NCI-H510A (cell line): Measurements from ENCODE around the gene GCK.

Experiments
- DNase-seq: peaks from one replicate; lab custom pipeline; 2025; lab: John Stamatoyannopoulos, UW

Gene GCK

DNA sequence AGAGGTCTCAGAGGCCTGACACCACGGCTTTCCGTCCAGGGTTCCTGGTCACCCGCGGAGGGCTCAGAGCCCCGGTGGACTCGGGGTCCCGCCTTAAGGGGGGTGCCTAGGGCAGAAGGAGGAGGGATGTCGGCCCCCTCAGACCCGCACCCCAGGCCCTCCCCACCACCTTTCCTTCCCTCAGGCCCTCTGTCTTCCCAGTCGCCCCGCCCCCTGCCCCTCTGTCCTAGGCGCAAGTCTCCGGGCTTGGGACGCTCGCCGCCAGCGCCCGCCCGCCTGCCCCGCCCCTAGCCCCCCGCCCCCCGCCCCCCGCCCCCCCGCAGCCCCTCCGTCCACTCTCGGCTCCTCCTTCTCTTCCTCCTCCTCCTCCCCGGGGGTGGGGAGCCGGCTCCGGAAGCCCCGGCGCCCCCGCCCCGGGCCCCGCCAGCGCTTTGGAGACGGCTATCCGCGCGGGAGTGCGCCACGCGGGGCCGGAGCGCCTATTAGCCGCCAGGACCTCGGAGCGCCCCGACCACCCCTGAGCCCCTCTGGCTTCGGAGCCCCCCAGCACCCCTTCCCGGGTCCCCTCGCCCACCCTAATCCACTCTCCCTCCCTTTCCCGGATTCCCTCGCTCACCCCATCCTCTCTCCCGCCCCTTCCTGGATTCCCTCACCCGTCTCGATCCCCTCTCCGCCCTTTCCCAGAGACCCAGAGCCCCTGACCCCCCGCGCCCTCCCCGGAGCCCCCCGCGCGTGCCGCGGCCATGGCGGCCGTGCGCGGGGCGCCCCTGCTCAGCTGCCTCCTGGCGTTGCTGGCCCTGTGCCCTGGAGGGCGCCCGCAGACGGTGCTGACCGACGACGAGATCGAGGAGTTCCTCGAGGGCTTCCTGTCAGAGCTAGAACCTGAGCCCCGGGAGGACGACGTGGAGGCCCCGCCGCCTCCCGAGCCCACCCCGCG lies 85.0 kb downstream of the GCK start, which contains the start of gene AEBP1:
AEBP1 (plus strand) TSS at position 423 of the 937 bp plus-strand sequence; CDS start at position 744, 321 bp downstream.
- DNase-seq: no peak

DNA sequence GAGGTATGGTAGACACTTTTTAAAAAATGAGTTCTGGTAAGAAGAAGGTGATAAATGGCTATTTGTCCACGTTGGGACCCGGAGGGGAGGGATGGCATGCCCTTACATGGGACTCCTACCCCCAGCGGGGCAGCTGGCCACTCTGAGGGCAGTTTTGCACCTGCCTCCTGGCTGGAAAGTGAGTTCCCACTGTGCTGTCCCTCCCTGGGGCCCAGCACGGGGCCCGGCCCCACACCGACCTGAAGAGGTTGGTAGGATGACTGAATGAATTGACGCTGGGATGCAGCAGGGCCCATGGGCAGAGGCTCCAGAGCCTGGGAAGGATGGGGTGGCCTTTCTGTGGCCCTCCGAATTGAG lies 85.7 kb downstream of the GCK start:
- DNase-seq: no peak

DNA sequence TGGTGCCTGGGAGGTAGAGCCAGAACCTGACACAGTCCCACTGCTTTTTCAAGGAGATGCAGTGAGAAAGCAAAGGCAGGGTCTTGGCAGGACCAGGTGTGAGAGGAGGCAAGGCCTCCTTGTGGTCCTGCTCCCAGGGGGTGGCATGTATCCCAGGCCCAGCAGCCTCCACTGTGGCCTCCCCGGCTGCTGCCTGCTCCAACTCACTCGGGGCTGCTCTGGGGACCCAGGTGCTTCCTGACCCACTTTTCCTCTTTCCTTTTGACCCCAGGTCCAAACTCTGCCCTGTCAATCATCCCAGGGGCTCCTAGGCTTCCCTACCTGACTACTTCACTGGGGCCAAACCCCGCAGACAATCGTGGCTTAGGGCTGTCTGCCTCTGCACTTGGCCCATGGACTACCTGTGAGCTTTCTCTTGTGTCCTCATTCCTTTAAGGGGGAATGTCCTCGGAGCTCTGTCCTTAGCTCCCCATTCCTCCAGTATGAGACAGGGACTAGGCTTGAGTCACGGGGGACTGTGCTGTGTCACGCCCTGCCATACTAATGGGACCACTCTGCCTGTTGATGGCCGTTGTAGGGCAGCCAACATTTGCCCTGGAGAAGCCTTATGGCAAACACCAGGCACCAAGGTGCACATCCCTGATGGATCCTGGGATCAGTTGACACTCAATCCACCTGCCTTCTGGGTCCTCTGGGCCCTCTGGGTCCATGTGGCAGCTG lies 86.2 kb downstream of the GCK start:
- DNase-seq: no peak

- no peak for DNase-seq
Measured at GRCh38 chr7:44101966-44102845, 87.0 kb downstream of the GCK start.

DNA sequence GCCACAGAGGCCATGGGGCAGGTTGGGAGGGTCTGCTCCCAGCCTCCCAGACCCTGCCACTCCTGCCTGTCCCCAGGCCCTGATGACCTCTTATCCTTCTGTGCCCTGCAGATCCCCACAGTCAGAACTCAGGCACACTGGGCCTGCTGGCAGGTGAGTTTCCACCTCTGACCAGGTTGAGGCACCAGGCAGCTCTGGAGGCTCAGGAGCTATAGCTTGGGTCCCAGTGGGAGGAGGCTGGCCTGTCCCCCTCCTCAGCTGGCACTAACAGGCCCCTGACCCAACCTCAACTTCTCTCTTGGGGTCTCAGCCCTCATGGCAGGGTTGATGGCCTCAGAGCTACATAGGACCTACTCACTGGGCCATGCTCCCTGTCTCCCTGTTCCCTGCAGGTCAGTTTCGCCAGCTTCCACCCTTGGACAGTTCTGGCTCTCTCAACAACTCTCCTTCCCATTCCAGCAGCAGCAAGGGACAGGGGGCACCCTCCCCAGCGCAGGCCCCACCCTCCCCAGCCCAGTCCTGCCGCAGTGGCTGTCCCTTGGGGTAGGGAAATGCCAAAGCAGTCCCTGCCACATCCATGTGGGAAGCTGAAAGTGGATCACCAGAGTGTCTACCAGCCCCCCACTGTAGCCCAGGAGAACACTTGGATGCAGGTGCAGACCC lies 87.8 kb downstream of the GCK start:
- no peak for DNase-seq

- no peak for DNase-seq
Measured at GRCh38 chr7:44100458-44101302, 88.6 kb downstream of the GCK start.

- no peak for DNase-seq
Measured at GRCh38 chr7:44099669-44100068, 89.6 kb downstream of the GCK start.

- DNase-seq: no peak
Measured at GRCh38 chr7:44098092-44099068, 90.9 kb downstream of the GCK start.

GRCh38 chr7:44097064-44097932 lies 91.9 kb downstream of the GCK start:
- no peak for DNase-seq

DNA sequence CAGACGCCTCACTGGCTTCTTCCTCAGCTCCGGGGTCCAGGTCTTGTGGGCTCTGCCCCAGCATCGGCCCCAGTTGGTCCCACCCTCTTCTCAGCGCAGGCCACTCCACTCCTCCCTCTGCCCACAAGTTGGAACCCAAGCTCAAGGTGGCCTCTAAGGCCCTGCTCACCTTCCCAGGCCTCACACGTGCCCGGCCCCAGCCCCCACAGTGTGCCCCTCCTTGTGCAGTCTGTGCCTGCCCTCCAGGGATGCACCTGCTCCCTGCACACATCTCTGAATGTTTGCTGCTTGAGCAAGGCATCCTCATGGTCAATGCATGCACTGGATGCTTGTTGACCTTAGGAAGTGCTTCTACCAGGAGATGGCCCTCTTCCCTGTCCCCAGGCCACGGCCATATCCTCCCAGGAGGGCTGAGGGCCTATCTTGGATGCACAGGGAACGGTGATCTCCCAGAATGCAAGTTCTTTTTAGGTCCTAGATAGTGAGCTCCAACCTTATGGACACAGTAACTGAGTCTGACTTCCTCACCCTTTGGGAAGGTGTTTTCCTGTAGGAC lies 92.8 kb downstream of the GCK start:
- no peak for DNase-seq

GRCh38 chr7:44095781-44096180 lies 93.5 kb downstream of the GCK start:
- no peak for DNase-seq

DNA sequence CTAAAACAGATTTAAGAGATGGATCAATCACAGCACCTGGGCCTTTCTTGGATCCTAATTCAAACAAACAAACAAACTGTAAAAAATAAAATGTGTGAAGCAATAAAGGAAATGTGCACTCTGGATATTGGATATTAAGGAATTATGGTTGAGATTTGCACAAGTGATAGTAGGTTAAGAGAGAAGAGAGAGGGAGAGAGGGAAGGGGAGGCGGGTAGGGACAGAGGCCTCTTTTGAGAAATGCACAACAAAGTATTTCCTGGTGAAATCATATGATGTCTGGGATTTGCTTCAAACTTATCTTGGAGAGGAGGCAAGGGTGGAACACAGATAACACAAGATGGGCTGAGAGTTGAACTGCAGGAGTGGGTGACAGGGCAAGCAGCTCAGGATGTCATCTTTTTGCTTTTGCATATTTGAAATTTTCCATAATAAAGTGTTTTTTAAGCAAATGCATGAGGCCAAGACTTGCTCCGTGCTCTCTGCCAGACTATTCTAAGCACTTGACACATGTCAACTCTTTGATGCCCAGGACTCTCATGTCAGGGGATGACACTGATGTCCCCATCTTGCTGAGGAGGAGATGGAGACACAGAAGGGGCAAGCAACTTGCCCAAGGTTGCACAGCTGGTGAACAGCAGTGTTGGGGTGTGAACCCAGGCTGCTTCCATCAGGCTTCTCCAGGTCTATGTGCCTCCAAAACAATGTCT lies 94.2 kb downstream of the GCK start:
- no peak for DNase-seq

DNA sequence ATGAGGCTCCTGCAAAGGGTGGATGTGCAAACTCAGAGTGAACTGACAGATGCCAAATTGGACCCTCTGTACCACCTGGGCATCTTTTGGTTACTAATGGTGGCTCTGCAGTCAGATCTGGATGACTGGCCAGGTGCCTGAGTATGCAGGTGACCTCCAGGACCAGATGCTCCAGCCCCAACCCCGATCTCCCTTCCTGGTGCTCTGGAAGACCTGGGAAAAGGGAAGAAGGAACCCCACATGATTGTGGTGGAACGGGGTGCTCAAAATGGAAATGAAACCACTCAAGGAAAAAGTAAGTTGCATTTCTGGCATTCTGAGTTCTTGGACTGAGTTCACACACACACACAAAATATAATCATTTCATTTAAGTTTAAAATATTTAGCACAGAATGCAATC lies 94.9 kb downstream of the GCK start:
- no peak for DNase-seq
